HepG2 (cell line): ENCODE measurements around the gene CEP250. TPM values are rescaled to one million over a fixed set of nuclear protein-coding genes. Genes with fewer than 3 reads are reported as not detected.

Experiments used
- ATAC-seq: fragments of 200-7000 bp; cut with Tn5 transposase; 3 replicates; pipeline ENCODE4 v1.9.1; 2020; ENCODE audit warnings: mild to moderate bottlenecking, moderate library complexity
- BruUV-seq: library from RNA; stranded (reverse); fragments of 400-500 nt; replicated peaks from 2 replicates; lab custom pipeline; 2021; lab: Mats Ljungman, UMichigan
- CTCF ChIA-PET: fragments of 300-600 bp; formaldehyde crosslinking; extraction: SDS; loops from one replicate; lab custom pipeline; 2021; ENCODE audit warnings: low total read pairs, inconsistent platforms, low intra/inter-chr PET ratio; lab: Yijun Ruan, JAX
- POLR2A ChIA-PET: fragments of 350-600 bp; sonication (Branson Sonifier 250); formaldehyde crosslinking; loops from one replicate; lab custom pipeline; 2020; ENCODE audit warnings: antibody characterized with exemption, inconsistent platforms; lab: Yijun Ruan, JAX
- DNase-seq: peaks from one replicate; pipeline ENCODE4 v3.0.0-alpha.2; 2015; ENCODE audit warnings: low spot score
- FAIRE-seq: peaks from 3 replicates; lab custom pipeline; 2011; peaks lifted over from hg19 to GRCh38; lab: Jason Lieb, UNC
- H2AFZ ChIP-seq: one replicate; pipeline ENCODE4 v1.6.1; 2011; ENCODE audit warnings: low read length, inconsistent platforms
- H3K27ac ChIP-seq: fragments of 300-600 bp; 3 replicates; pipeline ENCODE4 v1.8.0; 2011; ENCODE audit warnings: mixed run types, mild to moderate bottlenecking, mixed read lengths, low read length, inconsistent platforms; ENCODE audit not compliant: insufficient read depth; ENCODE audit errors: extremely low read length
- H3K27me3 ChIP-seq, 2 experiments: fragments of 200-600 bp in 1 of 2; 2 replicates in 1 of 2; 3 replicates in 1 of 2; pipeline versions ENCODE4 v1.6.0 to v1.8.0; 2011; ENCODE audit warnings: low read length in 2 of 2, mild to moderate bottlenecking in 2 of 2, moderate library complexity in 2 of 2, inconsistent platforms in 1 of 2; ENCODE audit not compliant: insufficient read depth in 2 of 2, control insufficient read depth in 1 of 2
- H3K36me3 ChIP-seq, 2 experiments: fragments of 200-600 bp in 1 of 2; replicated peaks in 1 of 2; 2 replicates in 1 of 2; 3 replicates in 1 of 2; pipeline versions ENCODE4 v1.5.1 to v1.8.0; 2011; ENCODE audit warnings: low read length in 2 of 2, inconsistent platforms in 1 of 2; ENCODE audit not compliant: insufficient read depth in 2 of 2, control insufficient read depth in 1 of 2
- H3K4me1 ChIP-seq: 2 replicates; pipeline ENCODE4 v1.5.1; 2012; ENCODE audit warnings: low read length, inconsistent platforms; ENCODE audit not compliant: insufficient read depth
- H3K4me2 ChIP-seq: 2 replicates; pipeline ENCODE4 v1.6.0; 2011; ENCODE audit warnings: low read depth, low read length, inconsistent platforms
- H3K4me3 ChIP-seq, 3 experiments: fragments of 200-600 bp in 1 of 3; sonication (generic), shearing (Covaris generic) in 1 of 3; replicated peaks in 1 of 3; 2 replicates each; pipeline ENCODE4 v1.5.1; 2011 to 2016; ENCODE audit warnings: low read length in 3 of 3, inconsistent platforms in 2 of 3, low read depth in 2 of 3, mild to moderate bottlenecking in 2 of 3, control low read depth in 1 of 3, mixed read lengths in 1 of 3; ENCODE audit not compliant: insufficient read depth in 1 of 3
- H3K79me2 ChIP-seq: one replicate; pipeline ENCODE4 v1.6.1; 2011; ENCODE audit warnings: low read length, inconsistent platforms; ENCODE audit not compliant: insufficient read depth
- H3K9ac ChIP-seq: 2 replicates; pipeline ENCODE4 v1.6.0; 2011; ENCODE audit warnings: mild to moderate bottlenecking, low read depth, low read length, inconsistent platforms; ENCODE audit not compliant: insufficient read depth
- H3K9me3 ChIP-seq: 2 replicates; pipeline ENCODE4 v1.5.1; 2012; ENCODE audit warnings: mild to moderate bottlenecking, low read length
- H4K20me1 ChIP-seq: 2 replicates; pipeline ENCODE4 v1.6.0; 2011; ENCODE audit warnings: inconsistent platforms, mild to moderate bottlenecking, low read length, moderate library complexity; ENCODE audit not compliant: insufficient read depth
- ELF3 ChIP-seq: IDR thresholded peaks from 2 replicates; pipeline ENCODE4 v1.6.1; 2016; ENCODE audit warnings: missing genetic modification reagents, missing compliant biosample characterization
- GTF3A ChIP-seq: sonication (generic); formaldehyde crosslinking; conservative IDR thresholded peaks from 2 replicates; pipeline ENCODE4 v1.4.0; 2020; ENCODE audit warnings: mild to moderate bottlenecking, missing genetic modification reagents
- HMG20A ChIP-seq: IDR thresholded peaks from 2 replicates; pipeline ENCODE4 v1.6.1; 2016; ENCODE audit warnings: borderline replicate concordance
- IKZF4 ChIP-seq: sonication (generic); formaldehyde crosslinking; IDR thresholded peaks from 2 replicates; pipeline ENCODE4 v1.5.1; 2020; ENCODE audit warnings: borderline replicate concordance, mild to moderate bottlenecking, low read depth, missing genetic modification reagents; ENCODE audit errors: not compliant biosample characterization
- MAF1 ChIP-seq: sonication (generic); formaldehyde crosslinking; IDR thresholded peaks from 2 replicates; pipeline ENCODE4 v1.5.0; 2020; ENCODE audit warnings: missing genetic modification reagents, borderline replicate concordance
- RFXAP ChIP-seq: sonication (generic); formaldehyde crosslinking; IDR thresholded peaks from 2 replicates; pipeline ENCODE4 v1.4.0; 2020; ENCODE audit warnings: missing genetic modification reagents, borderline replicate concordance
- TBX2 ChIP-seq: sonication (generic); formaldehyde crosslinking; IDR thresholded peaks from 2 replicates; pipeline ENCODE4 v1.5.0; 2020; ENCODE audit warnings: missing genetic modification reagents, mild to moderate bottlenecking, borderline replicate concordance
- ZBTB44 ChIP-seq: sonication (generic); formaldehyde crosslinking; IDR thresholded peaks from 2 replicates; pipeline ENCODE4 v1.4.0; 2020; ENCODE audit warnings: missing genetic modification reagents
- ZFY ChIP-seq: sonication (generic); formaldehyde crosslinking; IDR thresholded peaks from 2 replicates; pipeline ENCODE4 v1.4.0; 2020; ENCODE audit warnings: missing genetic modification reagents
- ZFYVE20 ChIP-seq: sonication (generic); formaldehyde crosslinking; IDR thresholded peaks from 2 replicates; pipeline ENCODE4 v1.8.0; 2023; ENCODE audit warnings: low read depth, mild to moderate bottlenecking, moderate library complexity, missing genetic modification reagents, borderline replicate concordance
- ZMYM4 ChIP-seq: sonication (generic); formaldehyde crosslinking; IDR thresholded peaks from 2 replicates; pipeline ENCODE4 v1.8.1; 2023; ENCODE audit warnings: mild to moderate bottlenecking, missing genetic modification reagents
- ZNF12 ChIP-seq: sonication (generic); formaldehyde crosslinking; IDR thresholded peaks from 2 replicates; pipeline ENCODE4 v1.5.0; 2020; ENCODE audit warnings: missing genetic modification reagents
- ZNF230 ChIP-seq: sonication (generic); formaldehyde crosslinking; IDR thresholded peaks from 2 replicates; pipeline ENCODE4 v1.4.0; 2020; ENCODE audit warnings: mild to moderate bottlenecking, missing genetic modification reagents
- ZNF569 ChIP-seq: sonication (generic); formaldehyde crosslinking; IDR thresholded peaks from 2 replicates; pipeline ENCODE4 v1.5.0; 2020; ENCODE audit warnings: mild to moderate bottlenecking, missing genetic modification reagents, moderate library complexity, borderline replicate concordance
- ZNF644 ChIP-seq: IDR thresholded peaks from 2 replicates; pipeline ENCODE4 v1.6.1; 2016; ENCODE audit warnings: low read depth
- ZNF788 ChIP-seq: sonication (generic); formaldehyde crosslinking; IDR thresholded peaks from 2 replicates; pipeline ENCODE4 v1.5.0; 2020; ENCODE audit warnings: mild to moderate bottlenecking, missing genetic modification reagents, borderline replicate concordance
- ZSCAN31 ChIP-seq: sonication (generic); formaldehyde crosslinking; IDR thresholded peaks from 2 replicates; pipeline ENCODE4 v1.5.0; 2020; ENCODE audit warnings: low read depth, mild to moderate bottlenecking, missing genetic modification reagents
- WGBS: methylation state at CpG from one replicate; pipeline ENCODE4 v1.1.6; 2017; ENCODE audit warnings: low lambda C conversion rate; 5-methylcytosine and 5-hydroxymethylcytosine counted together
- in situ Hi-C: cut with HindIII; loops from 2 replicates; pipeline ENCODE4 v1.10.0; 2017; ENCODE audit warnings: low pct_unique_long_range_greater_than_20kb; ENCODE audit not compliant: extremely low pct_ligation_motif_present
- intact Hi-C: fragments of 100-400 bp; cut with micrococcal nuclease; formaldehyde crosslinking; loops from one replicate; pipeline ENCODE4 v1.10.0; 2022; ENCODE audit not compliant: unreplicated experiment
- polyA plus RNA-seq, 8 experiments: library from polyadenylated mRNA; depleted of rRNA in 3 of 8; stranded (reverse) in 7 of 8; unstranded in 1 of 8; fragments of >200 nt; fragmentation: Illumina TruSeq in 4 of 8; extraction: Trizol in 4 of 8; gene quantifications; 2 replicates each; pipeline versions ENCODE4 v1.2.1 to v1.2.3, GENCODE V29; 2011 to 2016; ENCODE audit warnings: low read depth in 4 of 8, missing spikeins in 1 of 8, mixed read lengths in 1 of 8; ENCODE audit not compliant: insufficient read depth in 1 of 8
- total RNA-seq, 5 experiments: library from RNA; depleted of rRNA; stranded (reverse); fragments of >200 nt; fragmentation: Illumina TruSeq; extraction: Trizol; gene quantifications; 2 replicates each; pipeline ENCODE4 v1.2.3, GENCODE V29; 2016; ENCODE audit warnings: low read depth in 1 of 5

The CEP250 gene
- total and polyA plus RNA-seq, 2 of the 13 experiments (the other 11 are each of a cell fraction or from before 2014, with no cell fraction given): 28.8 to 55.3 TPM

GRCh38 chr20:35490736-35491181, 35.4 kb downstream of the CEP250 start:
- H2AFZ ChIP-seq: no peak overlapping the region
- ChIA-PET CTCF (no interaction called here), POLR2A (interaction anchor here (0.6 to 1.1 kb wide), 2 partner anchors 22 to 535 kb away, joined by 3 read pairs; partner anchors contain the start of genes GSS and MYH7B)
- intact Hi-C loops (no loop called here), in situ Hi-C loops (no loop called here)
- no TSS peak for BruUV-seq
- no peaks in the 10 kb centered on the region for H3K4me1 ChIP-seq
- H3K27ac ChIP-seq: no peak overlapping the region
- no peak for DNase-seq
- H3K4me3 ChIP-seq: no peak overlapping the region
- H3K27me3 ChIP-seq: no peaks in the 10 kb centered on the region
- H3K9ac ChIP-seq: no peak overlapping the region
- no peaks in the 10 kb centered on the region for H3K9me3 ChIP-seq
- no peak for ATAC-seq
- H3K36me3 ChIP-seq: peaks cover 63 to 90% of the 10 kb centered on the region in 2 experiments
- WGBS: 100% methylated on average over 6 of the region's 6 CpGs
- H3K79me2 ChIP-seq: no peaks in the 10 kb centered on the region
- no peak for TF ChIP-seq ZNF644
- TF ChIP-seq TBX2 (CRISPR knock-in tag): peak; percentile 27; the same call in 1 of the 2 replicates
- TF ChIP-seq ZFYVE20 (CRISPR knock-in tag): no peak
- TF ChIP-seq ZNF788 (CRISPR knock-in tag): 0 out of 2 replicates have a peak, but pooled peaks have one; percentile 29
- H4K20me1 ChIP-seq: no peaks in the 10 kb centered on the region
- H3K4me2 ChIP-seq: no peak overlapping the region
- FAIRE-seq: no peak

GRCh38 chr20:35491823-35492222, 36.4 kb downstream of the CEP250 start:
- no peak for DNase-seq
- POLR2A ChIA-PET: no interaction called here

More at GRCh38 chr20:35491823-35492222, 36.4 kb downstream of the CEP250 start:
- intact Hi-C loops: no loop called here
- Histone ChIP-seq H3K4me3 (no peak overlapping the region), H3K36me3 (peaks cover 67 to 90% of the 10 kb centered on the region in 2 experiments), H3K9me3 (no peaks in the 10 kb centered on the region), H3K4me1 (no peaks in the 10 kb centered on the region), H3K9ac (no peak overlapping the region), H3K4me2 (no peak overlapping the region), H4K20me1 (no peaks in the 10 kb centered on the region), H2AFZ (no peak overlapping the region), H3K27me3 (no peaks in the 10 kb centered on the region), H3K79me2 (no peaks in the 10 kb centered on the region), H3K27ac (no peak overlapping the region)
- FAIRE-seq: no peak
- 97% methylated on average over 5 of the region's 5 CpGs for WGBS
- TF ChIP-seq HMG20A (CRISPR knock-in tag): no peak
- no peak for TF ChIP-seq ELF3 (CRISPR knock-in tag)
- TF ChIP-seq GTF3A (CRISPR knock-in tag): no peak
- no peak for TF ChIP-seq ZBTB44 (CRISPR knock-in tag)
- no peak for TF ChIP-seq ZSCAN31 (CRISPR knock-in tag)
- TF ChIP-seq ZNF569: no peak
- no peak for TF ChIP-seq IKZF4 (CRISPR knock-in tag)
- no peak for TF ChIP-seq MAF1 (CRISPR knock-in tag)
- no peak for TF ChIP-seq ZMYM4 (CRISPR knock-in tag)
- TF ChIP-seq ZNF230 (CRISPR knock-in tag): no peak
- no peak for TF ChIP-seq RFXAP (CRISPR knock-in tag)
- no peak for TF ChIP-seq ZFY (CRISPR knock-in tag)
- TF ChIP-seq ZNF12: no peak
- in situ Hi-C loops: no loop called here
- CTCF ChIA-PET: no interaction called here
- no TSS peak for BruUV-seq
- ATAC-seq: no peak
